Measurements from ENCODE around the gene HAX1. TPM values are rescaled to one million over a fixed set of nuclear protein-coding genes. Genes with fewer than 3 reads are reported as not detected.
A peak's percentile ranks its signal among the peaks of the same experiment; 100 is the strongest.
"Not testable (repeated sequence)": the region's sequence is repeated elsewhere in the genome, so short reads cannot be mapped to it uniquely, and the experiment has no call there.

Gene HAX1
- total RNA-seq = 59.9 TPM

DNA sequence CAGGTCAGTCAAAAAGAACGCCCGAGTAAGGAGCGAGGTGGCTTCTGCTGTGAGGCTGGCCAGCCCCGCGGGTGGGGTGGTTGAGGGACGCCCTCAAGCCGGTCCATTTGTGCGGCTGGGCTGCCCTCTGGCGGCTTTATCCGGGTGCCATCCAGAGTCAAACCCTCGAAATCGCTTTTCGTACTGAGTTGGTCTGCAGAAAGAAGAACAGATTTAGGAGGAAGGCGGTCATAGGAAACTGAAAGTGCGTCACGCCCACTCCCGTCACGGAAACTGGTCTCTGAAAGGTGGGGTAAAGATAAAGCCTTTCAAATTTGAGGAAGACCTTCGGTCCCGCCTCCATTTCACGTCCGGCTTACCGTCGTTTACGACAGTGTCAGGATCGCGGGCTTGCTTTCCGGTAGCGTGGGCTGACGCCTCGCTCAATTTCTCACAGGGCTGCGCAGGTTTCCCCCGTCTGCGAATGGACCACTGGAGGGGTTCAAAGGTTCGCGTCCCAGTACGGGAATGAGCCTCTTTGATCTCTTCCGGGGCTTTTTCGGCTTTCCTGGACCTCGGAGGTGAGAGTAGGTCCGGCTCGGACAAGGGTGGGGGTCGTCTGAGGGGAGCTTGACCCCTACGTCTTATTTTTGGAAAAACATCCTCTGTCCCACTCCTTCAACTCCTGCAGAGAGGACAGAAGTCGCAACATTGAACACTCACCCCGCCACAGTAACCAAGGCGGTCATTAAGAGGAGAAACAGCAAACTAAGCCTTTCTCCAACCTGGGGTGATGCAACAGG is at the start of gene HAX1:
HAX1 (plus strand) TSS at position 413 of the 782 bp plus-strand sequence; CDS start at position 508, 95 bp downstream.
- intact Hi-C loops (cut with DNase I) = no loop called here

DNA sequence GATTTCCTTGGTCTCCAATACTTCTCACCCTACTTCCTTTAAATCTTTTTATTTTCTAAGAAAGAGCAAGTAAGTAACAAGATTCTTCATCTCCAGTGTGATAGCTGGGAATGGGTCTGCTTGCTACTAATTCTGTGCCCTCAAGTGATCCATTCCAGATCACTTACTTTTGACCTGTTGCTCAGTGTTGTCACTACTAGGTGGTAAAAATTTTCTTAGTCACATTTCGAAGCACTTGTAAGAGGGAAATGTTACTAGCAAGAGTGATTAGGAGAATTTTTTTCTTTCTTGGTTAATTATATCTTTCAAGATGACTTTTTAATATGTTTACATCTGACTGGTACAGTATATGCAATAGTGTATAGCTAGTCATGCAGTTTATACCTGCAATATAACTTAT is 49.5 kb upstream of the HAX1 start:
- ATAC-seq (no peak), DNase-seq (ENCODE audit: low spot score) (no peak)
- intact Hi-C loops (cut with DNase I) = no loop called here

More for the DNA sequence above, at the start of gene HAX1:
- DNase-seq (ENCODE audit: low spot score) (peak; percentile 96), ATAC-seq (peak; percentile 95)

DNA sequence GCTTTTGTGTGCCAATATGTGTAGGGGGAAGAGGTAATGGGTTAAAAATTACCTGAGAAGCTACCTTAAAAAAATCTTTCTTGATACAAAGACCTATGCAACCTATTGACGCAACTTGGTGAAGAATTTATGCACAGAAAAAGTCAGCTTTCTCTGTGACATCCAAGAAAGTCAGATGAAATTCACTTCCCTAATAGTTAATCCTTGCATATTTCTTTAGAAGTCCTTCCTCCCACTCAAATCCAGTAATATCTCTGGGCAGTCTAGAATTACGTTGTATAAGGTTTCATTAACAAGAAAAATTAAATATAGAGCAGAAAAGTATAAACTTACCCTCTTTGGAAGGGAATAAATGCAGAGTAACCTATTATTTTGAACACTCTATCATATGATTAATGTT is 48.8 kb upstream of the HAX1 start:
- ATAC-seq = no peak
- no peak for DNase-seq (ENCODE audit: low spot score)
- intact Hi-C loops (cut with DNase I) = no loop called here

DNA sequence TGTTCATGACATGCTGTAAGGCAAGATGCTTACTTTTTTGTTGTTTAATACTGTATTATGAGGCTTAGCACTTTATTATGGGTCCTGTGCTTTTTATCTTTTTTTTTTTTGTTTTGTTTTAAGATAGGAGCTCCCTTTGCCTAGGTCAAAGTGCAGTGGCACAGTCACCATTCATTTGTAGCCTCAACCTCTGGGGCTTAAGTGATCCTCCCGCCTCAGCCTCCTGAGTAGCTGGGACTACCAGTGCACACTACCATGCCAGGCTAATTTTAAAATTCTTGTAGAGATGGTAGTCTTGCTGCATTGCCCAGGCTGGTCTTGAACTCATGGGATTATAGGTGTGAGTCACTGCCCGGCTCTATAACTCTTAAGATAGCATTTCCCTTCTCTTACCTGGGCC is 47.1 kb upstream of the HAX1 start:
- ATAC-seq = no peak
- intact Hi-C loops (cut with DNase I) = no loop called here

DNA sequence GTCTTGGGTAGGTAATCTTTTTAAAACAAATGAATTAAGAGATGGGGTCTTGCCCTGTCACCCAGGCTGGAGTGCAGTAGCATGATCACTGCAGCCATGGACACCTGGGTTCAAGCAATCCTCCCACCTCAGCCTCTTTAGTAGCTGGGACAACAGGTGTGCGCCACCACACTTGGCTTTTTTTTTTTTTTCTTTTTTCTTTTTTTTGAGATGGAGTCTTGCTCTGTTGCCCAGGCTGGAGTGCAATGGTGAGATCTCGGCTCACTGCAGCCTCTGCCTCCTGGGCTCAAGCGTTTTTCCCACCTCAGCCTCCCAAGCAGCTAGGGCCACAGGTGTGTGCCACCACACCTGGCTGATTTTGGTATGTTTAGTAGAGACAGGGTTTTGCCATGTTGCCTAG is 41.3 kb upstream of the HAX1 start:
- DNase-seq (ENCODE audit: low spot score); ATAC-seq; intact Hi-C loops (cut with DNase I): not testable (repeated sequence)

More for the DNA sequence above, 47.1 kb upstream of the HAX1 start:
- no peak for DNase-seq (ENCODE audit: low spot score)

DNA sequence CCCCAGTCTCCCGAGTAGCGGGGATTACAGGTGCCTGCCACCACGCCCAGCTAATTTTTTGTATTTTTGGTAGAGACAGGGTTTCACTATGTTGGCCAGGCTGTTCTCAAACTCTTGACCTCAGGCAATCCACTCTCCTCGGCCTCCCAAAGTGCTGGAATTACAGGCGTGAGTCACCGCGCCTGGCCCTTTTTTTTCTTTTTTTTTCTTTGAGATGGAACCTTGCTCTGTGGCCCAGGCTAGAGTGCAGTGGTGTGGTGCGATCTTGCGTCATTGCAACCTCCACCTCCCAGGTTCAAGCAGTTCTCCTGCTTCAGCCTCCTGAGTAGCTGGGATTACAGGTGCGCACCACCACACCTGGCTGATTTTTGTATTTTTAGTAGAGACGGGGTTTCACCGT is 39.3 kb upstream of the HAX1 start:
- DNase-seq (ENCODE audit: low spot score); ATAC-seq; intact Hi-C loops (cut with DNase I): not testable (repeated sequence)

DNA sequence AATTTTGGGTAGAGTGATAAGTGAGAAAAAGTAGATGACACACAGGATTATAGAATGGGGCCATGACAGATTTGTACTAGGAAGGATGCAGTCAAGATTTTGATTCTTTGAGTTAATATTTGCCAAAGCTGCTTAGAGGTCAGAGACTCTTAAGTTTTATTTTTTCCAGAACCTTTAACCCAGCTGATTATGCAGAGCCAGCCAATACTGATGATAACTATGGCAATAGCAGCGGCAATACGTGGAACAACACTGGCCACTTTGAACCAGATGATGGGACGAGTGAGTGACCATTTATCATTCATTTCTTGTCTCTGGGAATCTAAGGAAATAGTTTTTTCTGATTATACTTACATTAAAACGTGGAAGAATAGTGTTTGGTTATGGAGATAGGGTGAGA is 35.6 kb upstream of the HAX1 start:
- intact Hi-C loops (cut with DNase I) = no loop called here
- DNase-seq (ENCODE audit: low spot score) = no peak
- ATAC-seq = no peak

DNA sequence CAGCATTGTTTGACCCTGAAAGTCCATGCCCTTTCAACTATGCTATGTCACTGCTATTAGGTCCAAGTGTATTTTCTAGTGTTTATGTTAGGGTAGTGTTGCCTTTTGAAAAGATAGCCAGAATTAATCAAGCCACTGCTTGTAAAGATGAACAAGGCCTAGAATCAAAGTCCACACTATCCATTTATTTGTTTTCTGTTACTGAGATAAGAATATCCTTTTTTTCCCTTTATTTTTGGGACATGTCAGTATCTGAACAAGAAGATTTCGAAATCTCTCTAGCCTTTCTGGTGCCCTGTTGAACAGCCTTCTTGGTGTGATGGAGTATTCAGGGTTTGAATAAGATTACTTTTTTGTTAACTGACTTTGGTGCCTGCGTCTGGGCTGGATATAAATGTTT is 35.0 kb upstream of the HAX1 start:
- intact Hi-C loops (cut with DNase I) = no loop called here
- no peak for DNase-seq (ENCODE audit: low spot score)
- ATAC-seq = no peak

DNA sequence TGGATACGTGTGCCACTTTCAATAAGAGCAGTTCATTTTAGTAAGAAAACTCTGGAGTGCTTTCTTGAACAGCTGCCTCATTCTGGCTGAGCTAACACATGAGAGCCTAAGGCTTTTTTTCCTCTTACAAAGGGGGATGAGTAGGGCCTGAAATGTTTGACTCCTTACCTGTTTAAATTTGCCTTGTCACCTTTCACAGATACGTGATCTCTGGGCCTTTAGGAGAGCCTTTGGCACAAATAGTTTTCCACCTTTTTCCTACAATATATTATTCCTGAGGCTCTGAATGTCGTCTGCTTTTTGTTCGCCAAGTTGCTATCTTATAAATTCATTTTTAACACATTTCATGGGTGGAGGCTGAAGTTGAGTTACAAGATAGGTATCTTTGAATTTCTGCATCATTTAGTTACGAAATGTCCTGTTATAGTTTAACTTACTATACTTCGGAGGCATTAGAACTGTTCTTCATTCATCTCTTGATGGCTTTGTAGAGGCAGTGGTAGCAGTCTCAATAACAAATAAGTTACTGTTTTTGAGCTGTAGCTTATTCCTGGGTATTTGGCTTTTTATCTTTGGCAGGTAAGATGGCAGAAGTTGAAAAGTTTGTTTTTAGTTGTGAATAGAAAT is 34.4 kb upstream of the HAX1 start:
- intact Hi-C loops (cut with DNase I) = no loop called here
- ATAC-seq = no peak
- no peak for DNase-seq (ENCODE audit: low spot score)

DNA sequence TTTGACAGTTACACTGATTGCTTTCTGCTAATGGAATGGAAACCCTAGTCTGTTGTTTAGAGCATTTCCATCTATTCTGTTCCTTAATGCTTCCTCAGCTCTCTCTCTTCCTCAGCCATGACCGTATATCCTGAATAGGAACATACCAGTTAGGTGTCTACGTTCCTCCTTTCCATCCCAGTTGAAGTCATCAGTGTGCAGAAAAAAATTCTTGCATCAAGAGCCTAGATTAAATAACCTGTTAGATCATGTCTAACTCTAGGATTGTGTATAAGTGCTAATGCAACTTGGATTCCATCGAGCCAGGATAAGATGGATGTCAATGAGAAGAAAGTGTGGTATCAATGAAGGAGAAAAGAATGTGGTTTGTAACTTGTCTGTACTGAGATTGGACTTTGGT is 32.9 kb upstream of the HAX1 start:
- ATAC-seq (no peak), DNase-seq (ENCODE audit: low spot score) (no peak)
- intact Hi-C loops (cut with DNase I) = no loop called here

DNA sequence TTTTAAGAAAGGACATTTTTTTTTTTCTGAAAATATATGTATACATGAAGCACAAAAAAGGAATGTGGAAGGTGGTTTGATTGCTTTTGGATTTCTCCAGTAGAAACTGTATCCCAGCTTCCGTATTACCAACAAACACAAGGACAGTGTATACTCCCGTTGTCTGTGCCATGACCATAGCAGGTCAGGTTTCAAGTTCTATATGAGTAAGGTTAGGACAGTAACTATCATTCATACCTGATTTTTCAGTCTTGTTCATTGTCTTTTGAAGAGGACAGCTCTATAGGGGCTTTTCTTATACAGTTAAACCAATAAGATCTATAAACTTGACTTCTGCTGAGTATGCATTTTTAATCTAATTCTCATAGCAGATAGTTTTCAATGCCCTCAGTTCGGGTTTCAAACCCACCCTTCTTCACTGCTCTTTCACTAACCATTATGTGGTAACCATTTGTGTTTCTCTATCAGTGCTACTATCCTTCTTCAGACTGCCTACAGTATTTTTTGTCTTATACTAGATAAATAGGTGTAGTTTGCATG is 32.1 kb upstream of the HAX1 start:
- intact Hi-C loops (cut with DNase I) = no loop called here

DNA sequence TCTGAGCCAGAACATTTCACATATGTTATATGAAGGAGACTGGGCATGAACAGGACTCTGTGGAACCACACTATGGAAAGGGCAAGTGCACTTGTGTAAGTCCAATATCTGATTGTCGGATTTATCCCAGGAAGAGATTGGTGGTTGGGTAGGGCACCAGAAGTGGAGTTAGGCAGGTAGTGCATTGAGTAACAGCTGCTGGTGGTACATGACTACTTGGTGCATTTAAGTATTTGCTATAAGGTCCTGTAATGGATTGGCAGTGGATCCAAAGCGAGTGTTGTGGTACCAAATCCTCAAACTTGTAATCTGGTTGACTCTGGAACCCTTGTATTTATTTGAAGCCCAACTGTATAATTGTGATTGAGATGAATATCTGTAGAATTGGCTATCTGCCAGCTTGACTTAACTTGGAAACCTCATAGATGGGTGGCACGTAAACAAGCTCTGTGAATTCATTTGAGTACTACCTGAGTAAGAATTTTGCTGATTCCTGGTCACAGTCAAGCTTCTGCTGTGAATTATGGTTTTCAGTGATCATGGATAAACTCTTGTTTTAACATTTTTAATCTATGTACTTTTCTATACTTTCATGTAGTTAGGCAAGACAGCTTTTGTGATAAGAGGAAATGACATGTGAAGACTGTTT is 30.6 kb upstream of the HAX1 start:
- intact Hi-C loops (cut with DNase I) = no loop called here
- DNase-seq (ENCODE audit: low spot score) (no peak), ATAC-seq (no peak)

More for the DNA sequence above, 32.1 kb upstream of the HAX1 start:
- ATAC-seq (no peak), DNase-seq (ENCODE audit: low spot score) (no peak)

DNA sequence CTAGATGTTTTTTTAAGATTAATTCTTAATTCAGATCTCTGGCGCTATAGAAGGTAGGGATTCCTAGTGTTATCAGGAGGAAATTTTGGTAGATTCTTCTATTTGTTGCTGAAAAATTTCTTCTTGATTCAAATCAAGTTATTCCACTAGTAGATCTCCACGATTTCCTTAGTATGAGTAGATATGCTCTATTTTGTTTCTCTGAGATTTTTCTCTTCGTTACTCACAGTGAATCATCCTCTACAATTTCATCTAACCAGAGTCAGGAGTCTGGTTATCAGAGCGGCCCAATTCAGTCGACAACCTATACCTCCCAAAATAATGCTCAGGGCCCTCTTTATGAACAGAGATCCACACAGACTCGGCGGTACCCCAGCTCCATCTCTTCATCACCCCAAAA is 18.8 kb upstream of the HAX1 start:
- intact Hi-C loops (cut with DNase I) = no loop called here
- DNase-seq (ENCODE audit: low spot score) = no peak
- ATAC-seq = no peak

DNA sequence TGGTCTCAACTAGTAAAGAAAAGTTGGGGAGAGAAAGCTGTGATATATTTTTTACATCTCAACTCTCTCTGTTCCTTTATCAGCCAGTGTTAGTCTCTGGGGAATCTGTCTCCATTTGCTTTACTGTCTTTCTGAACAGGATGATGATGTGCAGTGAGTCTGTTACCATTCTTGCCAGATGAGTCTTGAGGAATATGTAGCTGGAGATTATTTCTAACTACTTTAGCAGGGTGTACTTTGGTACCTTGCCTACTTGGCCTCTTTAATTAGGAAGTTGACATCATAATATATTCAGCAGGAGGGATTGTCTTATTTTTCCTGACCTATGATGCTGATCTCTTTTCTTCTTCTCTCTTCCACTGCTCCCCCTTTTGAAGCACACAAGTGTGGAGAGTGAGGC is 15.7 kb upstream of the HAX1 start:
- ATAC-seq (no peak), DNase-seq (ENCODE audit: low spot score) (no peak)
- intact Hi-C loops (cut with DNase I) = no loop called here

DNA sequence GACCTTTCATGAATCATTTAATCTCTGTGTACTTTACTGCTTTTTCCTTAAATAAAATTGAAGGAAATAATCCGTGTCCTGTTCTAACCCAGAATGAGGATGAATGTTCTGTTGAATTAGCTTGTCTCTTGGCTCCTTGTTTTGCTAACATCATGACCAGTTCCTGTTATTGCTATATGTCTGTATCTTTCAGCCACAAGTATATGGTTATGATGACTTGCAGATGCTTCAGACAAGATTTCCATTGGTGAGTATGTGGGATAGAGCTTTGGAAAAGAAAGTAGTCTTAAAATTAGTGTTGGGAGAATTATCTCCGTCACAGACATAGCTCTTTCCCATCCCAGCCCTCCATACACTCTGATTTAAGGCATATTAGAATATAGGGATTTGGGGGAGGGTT is 13.6 kb upstream of the HAX1 start:
- ATAC-seq (no peak), DNase-seq (ENCODE audit: low spot score) (no peak)
- intact Hi-C loops (cut with DNase I) = no loop called here

DNA sequence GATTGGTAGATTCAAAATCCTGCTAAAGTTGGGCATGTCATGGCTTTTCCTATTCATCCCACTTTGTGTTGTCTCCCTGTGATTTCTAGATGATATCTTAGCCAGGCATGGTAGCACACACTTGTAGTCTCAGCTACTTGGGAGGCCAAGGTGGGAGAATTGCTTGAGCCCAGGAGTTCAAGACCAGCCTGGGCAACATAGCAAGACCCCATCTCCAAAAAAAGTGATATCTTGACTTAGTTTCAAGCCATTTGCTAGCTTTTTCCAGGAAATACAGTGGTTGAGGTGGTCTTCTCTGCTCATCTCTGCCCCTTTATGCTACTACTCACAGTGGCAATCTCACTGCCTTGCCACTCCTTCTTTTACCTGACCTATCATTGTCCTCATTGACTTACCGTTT is 12.3 kb upstream of the HAX1 start:
- DNase-seq (ENCODE audit: low spot score) (no peak), ATAC-seq (no peak)
- intact Hi-C loops (cut with DNase I) = loop anchor here (10.0 kb wide), 1 partner anchor 445 kb away; no protein-coding TSS in a partner anchor

DNA sequence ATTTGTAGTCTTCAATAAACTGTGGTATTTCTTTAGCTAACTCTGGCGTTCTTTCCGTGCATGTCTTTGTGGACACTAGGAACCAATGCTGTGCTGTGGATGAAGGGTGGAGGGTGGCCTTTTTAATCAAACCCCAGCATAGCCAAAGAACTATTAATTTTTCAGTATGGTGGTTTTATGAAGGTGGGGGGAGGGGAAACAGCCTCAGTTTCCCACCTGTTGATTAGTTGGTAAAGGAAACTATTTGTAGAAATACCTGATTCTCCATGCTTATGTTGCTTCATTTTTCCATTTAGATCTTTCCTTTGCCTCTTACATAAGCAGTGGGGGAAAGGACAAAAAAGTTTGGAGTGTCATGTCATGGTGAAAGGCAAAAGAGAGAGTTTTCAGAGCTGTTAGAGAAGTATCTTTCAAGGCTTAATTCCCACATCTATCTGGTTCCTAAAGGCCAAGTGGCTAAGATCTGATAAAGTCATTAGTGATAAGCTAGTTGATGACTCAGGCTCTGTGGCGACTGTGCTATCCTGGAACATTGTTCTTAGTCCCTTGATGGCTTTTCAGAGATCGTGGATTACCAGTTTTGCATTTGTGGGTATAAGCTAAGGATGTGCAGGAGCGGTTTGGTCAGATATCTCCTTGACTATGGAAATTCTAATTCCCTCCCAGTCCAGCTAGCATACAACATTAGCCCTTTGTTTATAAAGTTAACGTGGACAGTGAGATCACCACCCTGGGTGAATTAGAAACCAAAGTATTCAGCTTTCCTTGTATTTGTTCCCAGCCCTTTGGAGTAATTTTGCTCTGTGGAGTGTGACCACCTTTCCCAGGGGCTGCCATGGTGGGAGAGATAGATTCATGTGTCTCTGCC is 8.7 kb upstream of the HAX1 start:
- DNase-seq (ENCODE audit: low spot score) = no peak
- intact Hi-C loops (cut with DNase I) = loop anchor here (10.0 kb wide), 1 partner anchor 449 kb away; no protein-coding TSS in a partner anchor
- ATAC-seq = no peak

DNA sequence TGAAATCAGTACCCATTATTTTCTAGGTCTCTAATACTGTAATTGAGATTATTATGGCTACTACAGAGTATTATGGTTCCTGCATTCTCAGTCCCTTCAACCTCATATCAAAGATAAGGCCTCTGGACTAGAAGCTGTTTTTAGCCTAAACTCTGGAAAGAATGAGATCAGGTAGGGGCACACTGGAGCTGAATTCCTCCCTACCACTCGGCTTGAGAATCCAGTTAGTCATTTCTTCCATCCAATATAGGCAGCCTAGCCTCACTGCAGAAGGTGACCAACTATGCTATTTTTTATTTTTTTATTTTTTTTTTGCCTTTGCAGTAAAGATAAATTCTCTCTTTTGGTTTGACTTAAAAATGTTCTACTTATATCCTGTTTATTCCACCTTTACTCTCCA is 8.0 kb upstream of the HAX1 start:
- DNase-seq (ENCODE audit: low spot score) = no peak
- no peak for ATAC-seq
- intact Hi-C loops (cut with DNase I) = loop anchor here (10.0 kb wide), 1 partner anchor 450 kb away; no protein-coding TSS in a partner anchor

DNA sequence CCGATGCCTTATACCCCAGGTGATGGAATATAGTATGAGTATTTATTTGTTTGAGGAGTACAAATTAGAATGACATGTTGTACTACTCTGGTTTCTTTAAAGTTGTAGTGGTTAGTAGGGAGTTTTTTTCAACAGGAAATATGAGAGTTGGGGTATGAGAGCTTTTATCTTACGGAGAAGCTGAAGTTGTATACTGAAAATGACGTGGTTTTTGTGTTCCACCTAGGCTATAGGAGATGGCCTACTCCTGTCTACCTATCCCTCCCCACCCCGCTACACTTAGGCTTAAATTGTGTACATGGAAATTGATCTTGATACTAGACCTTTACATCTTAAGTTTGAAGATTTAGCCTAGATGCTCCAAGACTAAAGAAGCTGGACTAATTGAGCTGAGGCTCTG is 6.8 kb upstream of the HAX1 start:
- intact Hi-C loops (cut with DNase I) = loop anchor here (10.0 kb wide), 1 partner anchor 451 kb away; no protein-coding TSS in a partner anchor
- DNase-seq (ENCODE audit: low spot score) = no peak
- no peak for ATAC-seq

Measured in sciatic nerve (tissue), 2 donors.